Thyroid gland (tissue), 4 donors: ENCODE measurements around the gene TUBB.
"Not testable (repeated sequence)": the region's sequence is repeated elsewhere in the genome, so short reads cannot be mapped to it uniquely, and the experiment has no call there.

Experiments
- CTCF ChIP-seq, 6 experiments: fragments of 200-600 bp in 3 of 6; fragments of 450-650 bp in 3 of 6; sonication (generic) in 3 of 6; IDR thresholded peaks; one replicate each; pipeline ENCODE4 v1.5.1; 2016 to 2019; ENCODE audit warnings: antibody characterized with exemption in 6 of 6, mild to moderate bottlenecking in 2 of 6, inconsistent platforms in 1 of 6, moderate library complexity in 1 of 6
- POLR2A ChIP-seq, 2 donors: fragments of 450-650 bp; IDR thresholded peaks; one replicate each; pipeline ENCODE4 v1.6.1; 2017; ENCODE audit warnings: antibody characterized with exemption in 2 of 2, mild to moderate bottlenecking in 2 of 2, moderate library complexity in 1 of 2

GRCh38 chr6:30722025-30722279 lies 1.8 kb downstream of the TUBB start:
- TF ChIP-seq CTCF, POLR2A (IDR thresholded peaks at IDR 0.05): not testable (repeated sequence)
